Liver (tissue), 9 donors: ENCODE results near the gene RRN3. TPM values are rescaled to one million over a fixed set of nuclear protein-coding genes. Genes with fewer than 3 reads are reported as not detected.

Experiments
- DNase-seq: peaks from one replicate; pipeline ENCODE4 v3.0.0-alpha.2; 2017; ENCODE audit warnings: low spot score
- H3K27ac ChIP-seq, 2 donors: one replicate each; pipeline ENCODE4 v1.7.0; 2013; ENCODE audit warnings: inconsistent platforms in 2 of 2, low read length in 2 of 2, control low read depth in 1 of 2, low read depth in 1 of 2, mild to moderate bottlenecking in 1 of 2
- H3K27me3 ChIP-seq, 4 donors: one replicate each; pipeline versions ENCODE4 v1.6.1 to v1.7.0; 2013; ENCODE audit warnings: low read length in 3 of 4, inconsistent platforms in 1 of 4, mild to moderate bottlenecking in 1 of 4, moderate library complexity in 1 of 4; ENCODE audit not compliant: control insufficient read depth in 4 of 4, insufficient read depth in 4 of 4
- H3K36me3 ChIP-seq, 4 donors: one replicate each; pipeline versions ENCODE4 v1.6.1 to v1.7.0; 2013; ENCODE audit warnings: low read length in 3 of 4, mild to moderate bottlenecking in 3 of 4, low read depth in 1 of 4, moderate library complexity in 1 of 4; ENCODE audit not compliant: control insufficient read depth in 4 of 4, insufficient read depth in 3 of 4
- H3K4me1 ChIP-seq, 4 donors: one replicate each; pipeline versions ENCODE4 v1.6.1 to v1.7.0; 2013; ENCODE audit warnings: low read length in 3 of 4, mild to moderate bottlenecking in 3 of 4, moderate library complexity in 1 of 4; ENCODE audit not compliant: control insufficient read depth in 4 of 4, insufficient read depth in 4 of 4
- H3K4me3 ChIP-seq, 3 donors: one replicate each; pipeline versions ENCODE4 v1.6.1 to v1.7.0; 2013; ENCODE audit warnings: low read length in 3 of 3, control low read depth in 1 of 3, low read depth in 1 of 3, mild to moderate bottlenecking in 1 of 3
- H3K9ac ChIP-seq, 2 donors: one replicate each; pipeline ENCODE4 v1.7.0; 2013; ENCODE audit warnings: low read length in 2 of 2, mild to moderate bottlenecking in 2 of 2, moderate library complexity in 2 of 2, control low read depth in 1 of 2, low read depth in 1 of 2
- H3K9me3 ChIP-seq, 4 donors: one replicate each; pipeline versions ENCODE4 v1.6.1 to v1.7.0; 2013; ENCODE audit warnings: low read length in 3 of 4; ENCODE audit not compliant: control insufficient read depth in 4 of 4
- ATF3 ChIP-seq: IDR thresholded peaks from 2 replicates; pipeline ENCODE4 v1.6.1; 2016; ENCODE audit warnings: antibody characterized with exemption
- CTCF ChIP-seq: fragments of 150-350 bp; IDR thresholded peaks from 2 replicates; pipeline ENCODE4 v1.5.1; 2017; ENCODE audit warnings: improper control_type of control experiment, low read depth, low read length; ENCODE audit not compliant: missing input control
- EGR1 ChIP-seq, 2 donors: IDR thresholded peaks; 2 replicates each; pipeline ENCODE4 v1.6.1; 2016 to 2018; ENCODE audit warnings: antibody characterized with exemption in 2 of 2, low read depth in 2 of 2
- FOXA1 ChIP-seq: IDR thresholded peaks from 2 replicates; pipeline ENCODE4 v1.6.1; 2016; ENCODE audit warnings: antibody characterized with exemption
- FOXA2 ChIP-seq: IDR thresholded peaks from 2 replicates; pipeline ENCODE4 v1.6.1; 2016; ENCODE audit warnings: antibody characterized with exemption
- HNF4A ChIP-seq, 2 donors: conservative IDR thresholded peaks; 2 replicates each; pipeline ENCODE4 v1.6.1; 2016; ENCODE audit warnings: antibody characterized with exemption in 2 of 2, mild to moderate bottlenecking in 2 of 2
- HNF4G ChIP-seq: IDR thresholded peaks from 2 replicates; pipeline ENCODE4 v1.6.1; 2016; ENCODE audit warnings: antibody characterized with exemption
- JUND ChIP-seq, 2 donors: IDR thresholded peaks; 2 replicates each; pipeline ENCODE4 v1.6.1; 2016; ENCODE audit warnings: antibody characterized with exemption in 2 of 2
- NR2F2 ChIP-seq: IDR thresholded peaks from 2 replicates; pipeline ENCODE4 v1.6.1; 2016; ENCODE audit warnings: antibody characterized with exemption
- RAD21 ChIP-seq, 2 donors: IDR thresholded peaks; 2 replicates each; pipeline ENCODE4 v1.6.1; 2016; ENCODE audit warnings: antibody characterized with exemption in 2 of 2, mild to moderate bottlenecking in 2 of 2
- REST ChIP-seq: IDR thresholded peaks from 2 replicates; pipeline ENCODE4 v1.6.1; 2016; ENCODE audit warnings: antibody characterized with exemption, mild to moderate bottlenecking
- RXRA ChIP-seq, 2 donors: IDR thresholded peaks; 2 replicates each; pipeline ENCODE4 v1.6.1; 2017 to 2018; ENCODE audit warnings: antibody characterized with exemption in 2 of 2, mild to moderate bottlenecking in 1 of 2
- SP1 ChIP-seq: IDR thresholded peaks from 2 replicates; pipeline ENCODE4 v1.6.1; 2018; ENCODE audit warnings: antibody characterized with exemption, mild to moderate bottlenecking
- YY1 ChIP-seq: IDR thresholded peaks from 2 replicates; pipeline ENCODE4 v1.6.1; 2016; ENCODE audit warnings: antibody characterized with exemption, mild to moderate bottlenecking
- ZBTB33 ChIP-seq: IDR thresholded peaks from 2 replicates; pipeline ENCODE4 v1.6.1; 2016; ENCODE audit warnings: antibody characterized with exemption
- WGBS: extraction: QIAGEN DNeasy Blood & Tissue Kit; methylation state at CpG from one replicate; pipeline ENCODE4 v1.1.7; 2013; 5-methylcytosine and 5-hydroxymethylcytosine counted together
- polyA plus RNA-seq, 2 donors: library from polyadenylated mRNA; stranded (reverse) in 1 of 2; unstranded in 1 of 2; fragments of 200-250 nt in 1 of 2; fragments of >200 nt in 1 of 2; fragmentation: Nextera tagmentation in 1 of 2; extraction: Ambion mirVana in 1 of 2; gene quantifications; one replicate each; pipeline versions ENCODE4 v1.2.1 to v1.2.3, GENCODE V29; 2013 to 2015
- total RNA-seq, 2 donors: library from RNA; depleted of rRNA; stranded (reverse); fragments of >200 nt; gene quantifications; one replicate each; pipeline ENCODE4 v1.2.3, GENCODE V29; 2014
- donor health status: healthy.
- donor health status: healthy.
- donor health status: healthy.
- donor health status: healthy.
- donor health status: healthy.

Gene RRN3
- total and polyA plus RNA-seq, 4 donors = 8.2 to 28.4 (median 16.3) TPM

- TF ChIP-seq REST (no peak), RXRA (IDR thresholded peaks at IDR 0.05) (no peak), YY1 (no peak), HNF4G (no peak)
Measured at GRCh38 chr16:15034266-15035162, 59.6 kb downstream of the RRN3 start (continued).

GRCh38 chr16:15033309-15033707 lies 60.8 kb downstream of the RRN3 start:
- TF ChIP-seq ATF3 = no peak
- TF ChIP-seq EGR1 (IDR thresholded peaks at IDR 0.05; ENCODE audit: low read depth in 2 of 2) = no peak
- TF ChIP-seq CTCF = no peak
- TF ChIP-seq JUND (IDR thresholded peaks at IDR 0.05) = peak in 1 of 2 donors; percentile 31
- no peak for TF ChIP-seq FOXA2
- no peak for TF ChIP-seq ZBTB33
- TF ChIP-seq RXRA (IDR thresholded peaks at IDR 0.05) = peak; percentile 74 to 89
- TF ChIP-seq SP1 = peak; percentile 62
- no peak for TF ChIP-seq FOXA1
- TF ChIP-seq HNF4A (conservative IDR thresholded peaks at IDR 0.05) = peak; percentile 66 to 71
- TF ChIP-seq NR2F2 = no peak
- peak; percentile 31 to 38 for TF ChIP-seq RAD21 (IDR thresholded peaks at IDR 0.05)
- WGBS = 66% methylated on average over 14 of the region's 14 CpGs
- Histone ChIP-seq H3K9me3 (no peaks in the 10 kb centered on the region), H3K27me3 (no peaks in the 10 kb centered on the region), H3K4me1 (peaks cover 0 to 23% (median 10%) of the 10 kb centered on the region in 4 donors), H3K4me3 (no peak overlapping the region), H3K27ac (peak overlapping the region; percentile 72 to 74), H3K9ac (no peak overlapping the region), H3K36me3 (peaks cover 17 to 73% (median 61%) of the 10 kb centered on the region in 4 donors)
- no peak for DNase-seq
